B cell (primary cell): ENCODE measurements around the gene GSG1L.

Source experiments
- EZH2 ChIP-seq: IDR thresholded peaks from 2 replicates; pipeline ENCODE4 v1.6.1; 2012; ENCODE audit warnings: borderline replicate concordance, low read depth, mild to moderate bottlenecking, moderate library complexity, low read length; ENCODE audit not compliant: insufficient read depth, poor library complexity, severe bottlenecking
- TF ChIP-seq, protein P1 (sequence below): fragments of 200-600 bp; IDR thresholded peaks from one replicate; pipeline ENCODE4 v1.8.0; 2022; ENCODE audit warnings: antibody characterized with exemption, mild to moderate bottlenecking

DNA sequence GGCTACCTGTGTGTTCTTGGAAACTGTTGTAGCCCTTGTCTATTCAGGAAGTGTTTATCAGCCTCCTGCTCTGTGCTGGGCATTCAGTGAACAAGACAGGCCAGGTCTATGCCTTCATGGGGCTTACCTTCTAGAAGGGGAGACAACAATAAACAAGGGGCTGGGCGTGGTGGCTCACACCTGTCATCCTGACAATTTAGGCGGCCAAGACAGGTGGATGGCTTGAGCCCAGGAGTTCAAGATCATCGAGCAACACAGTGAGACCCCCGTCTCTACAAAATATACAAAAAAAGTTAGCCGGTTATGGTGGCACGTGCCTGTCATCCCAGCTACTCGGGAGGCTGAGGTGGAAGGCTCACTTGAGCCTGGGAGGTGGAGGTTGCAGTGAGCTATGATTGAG is 5.5 kb upstream of the GSG1L start:
- TF ChIP-seq, protein P1, sequence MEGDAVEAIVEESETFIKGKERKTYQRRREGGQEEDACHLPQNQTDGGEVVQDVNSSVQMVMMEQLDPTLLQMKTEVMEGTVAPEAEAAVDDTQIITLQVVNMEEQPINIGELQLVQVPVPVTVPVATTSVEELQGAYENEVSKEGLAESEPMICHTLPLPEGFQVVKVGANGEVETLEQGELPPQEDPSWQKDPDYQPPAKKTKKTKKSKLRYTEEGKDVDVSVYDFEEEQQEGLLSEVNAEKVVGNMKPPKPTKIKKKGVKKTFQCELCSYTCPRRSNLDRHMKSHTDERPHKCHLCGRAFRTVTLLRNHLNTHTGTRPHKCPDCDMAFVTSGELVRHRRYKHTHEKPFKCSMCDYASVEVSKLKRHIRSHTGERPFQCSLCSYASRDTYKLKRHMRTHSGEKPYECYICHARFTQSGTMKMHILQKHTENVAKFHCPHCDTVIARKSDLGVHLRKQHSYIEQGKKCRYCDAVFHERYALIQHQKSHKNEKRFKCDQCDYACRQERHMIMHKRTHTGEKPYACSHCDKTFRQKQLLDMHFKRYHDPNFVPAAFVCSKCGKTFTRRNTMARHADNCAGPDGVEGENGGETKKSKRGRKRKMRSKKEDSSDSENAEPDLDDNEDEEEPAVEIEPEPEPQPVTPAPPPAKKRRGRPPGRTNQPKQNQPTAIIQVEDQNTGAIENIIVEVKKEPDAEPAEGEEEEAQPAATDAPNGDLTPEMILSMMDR = no peak
- TF ChIP-seq EZH2 = no peak
